ENCODE measurements around the gene RBBP8NL. TPM values are rescaled to one million over a fixed set of nuclear protein-coding genes. Genes with fewer than 3 reads are reported as not detected.

Gene RBBP8NL
- total RNA-seq, 2 experiments from 2014 or later, result not detected

DNA sequence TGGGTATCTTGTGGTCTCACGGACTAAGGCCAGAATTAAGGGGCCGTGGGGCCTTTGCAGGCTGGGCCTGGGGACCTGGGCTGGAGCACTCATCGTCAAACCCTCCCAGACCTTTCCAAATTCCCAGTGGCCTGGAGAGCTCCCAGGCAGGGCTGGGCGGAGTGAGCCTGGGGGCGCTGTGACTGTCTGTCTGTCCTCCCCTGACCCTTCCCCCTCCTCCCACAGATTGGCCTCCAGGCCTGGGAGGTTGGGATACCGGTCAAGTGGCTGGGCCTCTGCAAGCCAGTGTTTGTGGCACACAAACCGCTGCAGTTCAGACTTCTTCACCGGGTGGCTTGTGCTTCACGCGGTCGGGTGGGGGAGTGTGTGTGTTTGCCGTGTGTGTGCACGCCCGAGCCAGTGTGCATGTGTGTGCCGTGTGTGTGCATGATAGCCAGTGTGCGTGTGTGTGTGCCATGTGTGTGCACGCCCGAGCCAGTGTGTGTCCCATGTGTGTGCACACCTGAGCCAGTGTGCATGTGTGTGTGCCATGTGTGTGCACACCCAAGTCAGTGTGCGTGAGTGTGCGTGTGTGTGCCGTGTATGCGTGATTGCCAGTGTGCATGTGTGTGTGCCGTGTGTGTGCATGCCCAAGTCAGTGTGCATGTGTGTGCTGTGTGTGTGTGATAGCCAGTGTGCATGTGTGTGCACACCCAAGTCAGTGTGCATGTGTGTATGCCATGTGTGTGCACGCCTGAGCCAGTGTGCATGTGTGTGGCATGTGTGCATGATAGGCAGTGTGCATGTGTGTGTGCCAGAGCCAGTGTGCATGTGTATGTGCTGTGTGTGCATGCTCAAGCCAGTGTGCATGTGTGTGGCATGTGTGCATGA is 6.3 kb downstream of the RBBP8NL start:
- CTCF ChIA-PET, result no interaction called here
- Mint-ChIP-seq H3K27me3 (ENCODE audit: low read depth) (no peaks in the 10 kb centered on the region), H3K4me1 (ENCODE audit: low read depth) (no peaks in the 10 kb centered on the region), H3K27ac (no peak overlapping the region), H3K4me3 (no peak overlapping the region), H3K9me3 (no peaks in the 10 kb centered on the region), H3K36me3 (ENCODE audit: low read depth) (no peaks in the 10 kb centered on the region)
- intact Hi-C loops (cut with micrococcal nuclease), result no loop called here
- no peak for DNase-seq

DNA sequence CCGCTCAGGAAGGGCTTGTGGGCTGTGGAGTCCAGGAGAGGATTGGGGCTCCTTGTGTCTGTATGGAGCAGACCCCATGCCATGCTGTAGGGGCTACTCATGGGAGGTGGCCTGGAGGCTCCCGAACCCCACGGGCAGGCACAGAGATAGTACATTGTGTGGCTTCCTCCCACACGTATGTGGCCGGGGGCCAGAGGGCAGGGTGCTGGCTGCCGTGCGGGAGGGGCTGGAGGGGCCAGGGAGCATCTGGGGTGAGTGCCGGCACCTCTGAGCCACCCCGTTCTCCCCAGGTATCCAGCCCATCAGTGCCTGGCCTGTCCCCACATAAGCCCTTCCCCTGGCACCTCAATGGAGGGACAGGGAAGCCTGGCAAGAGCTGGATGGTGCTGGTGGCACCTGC is 7.6 kb downstream of the RBBP8NL start:
- Mint-ChIP-seq H3K27me3 (ENCODE audit: low read depth) (no peaks in the 10 kb centered on the region), H3K4me1 (ENCODE audit: low read depth) (no peaks in the 10 kb centered on the region), H3K9me3 (no peaks in the 10 kb centered on the region), H3K4me3 (no peak overlapping the region), H3K27ac (no peak overlapping the region), H3K36me3 (ENCODE audit: low read depth) (no peaks in the 10 kb centered on the region)
- DNase-seq, result no peak
- CTCF ChIA-PET, result no interaction called here
- intact Hi-C loops (cut with micrococcal nuclease), result no loop called here

DNA sequence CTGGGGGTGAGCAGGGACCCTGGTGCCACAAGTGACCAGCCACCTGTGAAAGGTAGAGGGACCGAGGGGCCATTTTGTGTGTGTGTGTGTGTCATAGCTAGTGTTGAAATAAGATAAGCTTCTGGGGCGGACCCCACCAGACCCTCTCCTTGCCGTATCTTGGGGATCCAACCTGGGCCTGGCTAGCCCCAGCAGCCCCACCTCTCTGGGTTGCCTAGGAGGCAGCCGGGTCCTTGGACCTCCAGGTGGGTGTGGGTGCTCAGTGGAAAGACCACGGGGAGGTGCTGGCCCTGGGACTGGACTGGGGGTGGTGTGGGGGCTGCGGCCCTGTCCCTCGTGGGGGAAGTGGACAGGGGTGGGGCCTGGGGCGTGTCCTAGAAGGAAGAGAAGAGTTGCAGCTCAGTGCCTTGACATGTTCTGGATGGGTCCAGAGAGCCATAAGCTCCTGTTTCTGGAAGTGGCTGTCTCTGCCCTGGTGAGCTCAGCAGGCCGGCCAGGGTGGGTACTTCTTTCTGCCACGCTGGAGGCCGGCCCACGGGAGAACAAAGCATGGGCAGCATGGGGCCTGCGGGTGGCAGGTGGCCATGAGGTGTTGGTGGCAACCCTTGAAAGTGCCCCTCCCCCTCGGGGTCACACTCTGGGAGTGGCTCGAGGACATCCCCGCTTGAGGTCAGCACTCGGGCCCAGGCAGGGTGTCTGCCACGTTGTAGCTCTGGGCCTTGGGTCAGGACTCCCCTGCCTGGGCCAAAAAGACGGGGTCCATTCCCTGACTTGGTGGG is 8.4 kb downstream of the RBBP8NL start:
- Mint-ChIP-seq H3K27me3 (ENCODE audit: low read depth) (no peaks in the 10 kb centered on the region), H3K4me1 (ENCODE audit: low read depth) (no peaks in the 10 kb centered on the region), H3K9me3 (no peaks in the 10 kb centered on the region), H3K27ac (no peak overlapping the region), H3K36me3 (ENCODE audit: low read depth) (no peaks in the 10 kb centered on the region), H3K4me3 (no peak overlapping the region)
- intact Hi-C loops (cut with micrococcal nuclease), result no loop called here
- DNase-seq, result no peak
- CTCF ChIA-PET, result no interaction called here

DNA sequence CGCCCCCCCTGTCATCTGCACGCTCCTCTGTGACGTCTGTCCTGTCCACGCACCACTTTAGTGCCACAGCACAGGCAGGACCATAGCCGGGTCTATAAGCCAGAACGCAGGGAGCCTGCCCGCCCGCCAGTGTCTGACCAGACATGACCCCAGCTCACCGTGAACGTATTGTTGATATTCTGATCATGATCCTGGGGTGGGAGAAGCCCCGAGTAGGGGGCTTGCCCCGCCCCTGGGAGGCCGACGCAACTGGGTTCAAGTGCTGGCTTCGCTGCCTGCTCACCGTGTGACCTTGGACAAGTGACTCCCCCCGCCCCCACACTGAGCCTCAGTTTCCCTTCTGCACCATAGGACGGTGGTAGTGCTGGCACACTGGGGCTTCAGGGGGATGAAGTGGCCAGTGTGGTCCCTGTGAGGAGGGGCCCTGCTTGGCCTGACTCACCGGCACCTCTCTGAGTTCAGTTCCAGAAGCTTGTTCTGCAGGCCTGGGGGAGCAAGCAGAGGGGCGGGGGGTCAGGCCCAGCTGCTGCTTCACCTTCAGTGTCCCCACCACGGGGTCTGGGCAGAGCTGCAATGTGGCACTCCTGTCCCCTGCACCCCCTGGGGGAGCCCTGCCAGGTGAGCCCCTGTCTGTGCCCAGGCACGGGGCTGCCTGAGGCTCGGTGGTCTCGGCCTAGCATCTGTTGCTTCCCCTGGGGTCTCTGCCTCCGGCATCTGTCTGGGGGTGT is 9.2 kb downstream of the RBBP8NL start:
- no peaks in the 10 kb centered on the region for H3K36me3 Mint-ChIP-seq (ENCODE audit: low read depth)
- DNase-seq, result no peak
- H3K4me1 Mint-ChIP-seq (ENCODE audit: low read depth), result no peaks in the 10 kb centered on the region
- CTCF ChIA-PET, result no interaction called here
- no peaks in the 10 kb centered on the region for H3K9me3 Mint-ChIP-seq
- intact Hi-C loops (cut with micrococcal nuclease), result no loop called here
- no peak overlapping the region for H3K4me3 Mint-ChIP-seq
- H3K27me3 Mint-ChIP-seq (ENCODE audit: low read depth), result no peaks in the 10 kb centered on the region
- no peak overlapping the region for H3K27ac Mint-ChIP-seq

DNA sequence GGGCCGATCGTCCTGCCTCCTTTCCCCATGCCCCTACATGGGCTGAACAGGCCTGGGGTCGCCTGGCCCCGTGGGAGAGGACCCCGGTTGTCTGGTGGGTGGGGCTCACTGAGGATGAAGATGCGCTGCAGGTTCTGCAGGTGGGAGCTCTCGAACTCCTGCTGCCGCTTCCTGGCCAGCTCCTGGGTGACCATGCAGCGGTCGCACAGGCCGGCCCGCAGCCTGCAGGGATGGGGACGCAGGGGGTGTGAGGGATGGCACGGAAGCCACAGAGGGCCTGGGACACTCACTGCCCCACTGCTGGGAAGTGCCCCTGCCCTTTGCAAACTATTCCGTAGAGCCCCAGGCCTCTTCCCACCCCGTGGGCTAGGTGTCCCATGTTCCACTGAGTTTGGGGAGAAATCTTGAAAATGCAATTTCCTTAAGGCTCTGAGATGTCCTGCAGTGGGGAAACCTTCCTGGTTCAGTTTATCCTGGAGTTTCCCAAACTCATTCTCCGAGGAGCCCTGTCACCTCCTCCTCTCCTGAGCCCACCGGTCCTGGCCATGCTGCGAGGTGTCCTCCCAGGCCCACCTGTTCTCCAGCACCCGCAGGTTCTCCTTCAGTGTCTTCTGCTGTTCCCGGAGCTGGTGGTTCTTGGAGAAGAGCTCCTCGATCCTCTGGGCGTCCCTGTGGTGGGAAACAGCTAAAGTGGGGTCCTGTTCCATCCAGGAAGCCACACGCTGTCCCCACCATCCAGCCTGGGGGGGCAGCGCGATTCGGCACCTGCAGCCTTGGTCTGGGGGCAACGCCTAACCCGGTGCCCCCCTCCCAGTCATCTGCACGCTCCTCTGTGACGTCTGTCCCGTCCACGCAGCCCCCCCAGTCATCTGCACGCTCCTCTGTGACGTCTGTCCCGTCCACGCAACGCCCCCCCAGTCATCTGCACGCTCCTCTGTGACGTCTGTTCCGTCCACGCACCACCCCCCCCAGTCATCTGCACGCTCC is 10.4 kb downstream of the RBBP8NL start:
- Mint-ChIP-seq H3K36me3 (ENCODE audit: low read depth) (no peaks in the 10 kb centered on the region), H3K4me1 (ENCODE audit: low read depth) (no peaks in the 10 kb centered on the region), H3K9me3 (no peaks in the 10 kb centered on the region), H3K27me3 (ENCODE audit: low read depth) (no peaks in the 10 kb centered on the region), H3K27ac (no peak overlapping the region), H3K4me3 (no peak overlapping the region)
- no peak for DNase-seq
- CTCF ChIA-PET, result no interaction called here
- intact Hi-C loops (cut with micrococcal nuclease), result no loop called here

DNA sequence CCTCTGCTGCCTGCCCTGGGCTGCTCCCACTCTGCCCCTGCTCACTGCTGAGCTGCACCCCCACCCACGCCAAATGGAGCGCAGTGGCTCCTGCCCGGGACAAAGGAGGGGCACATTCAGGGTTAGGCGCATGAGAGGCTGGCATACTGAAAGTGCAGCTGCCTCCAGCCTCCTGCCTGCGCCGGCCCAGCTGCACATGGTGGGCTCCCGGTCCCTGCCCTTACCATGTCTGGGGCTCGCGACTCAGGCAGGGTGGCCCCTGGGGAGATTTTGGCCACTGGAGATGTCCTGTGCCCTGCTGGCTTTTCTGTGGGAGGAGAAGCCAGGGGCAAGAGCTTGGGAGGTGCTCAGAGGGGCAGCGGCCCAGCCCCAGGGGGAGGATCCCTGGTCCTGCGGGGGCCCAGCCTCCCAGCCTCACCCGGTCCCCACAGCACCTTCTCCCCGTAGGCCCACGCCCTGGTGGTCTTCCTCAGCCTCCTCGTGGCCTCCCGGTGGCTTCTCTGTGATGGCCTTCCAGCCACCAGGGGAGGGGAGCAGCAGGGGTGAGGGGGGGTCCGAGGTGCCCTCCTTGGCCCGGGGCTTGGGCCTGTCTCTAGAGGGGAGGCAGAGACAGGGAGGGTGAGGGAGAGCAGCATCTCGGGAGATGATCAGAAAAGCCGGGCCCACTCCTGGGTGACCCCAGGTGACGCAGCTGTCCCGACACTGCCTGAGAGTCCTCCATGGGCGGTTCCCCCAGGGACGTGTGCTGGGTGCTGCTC is 11.8 kb downstream of the RBBP8NL start:
- H3K4me3 Mint-ChIP-seq, result no peak overlapping the region
- H3K9me3 Mint-ChIP-seq, result no peaks in the 10 kb centered on the region

GRCh38 chr20:62413896-62414481 is 13.3 kb downstream of the RBBP8NL start:
- no peak for DNase-seq

More for the DNA sequence above, 11.8 kb downstream of the RBBP8NL start:
- Mint-ChIP-seq H3K27ac (no peak overlapping the region), H3K27me3 (ENCODE audit: low read depth) (no peaks in the 10 kb centered on the region), H3K4me1 (ENCODE audit: low read depth) (no peaks in the 10 kb centered on the region), H3K36me3 (ENCODE audit: low read depth) (no peaks in the 10 kb centered on the region)
- CTCF ChIA-PET, result no interaction called here
- no peak for DNase-seq
- intact Hi-C loops (cut with micrococcal nuclease), result no loop called here

GRCh38 chr20:62413025-62413570 is 14.2 kb downstream of the RBBP8NL start:
- H3K4me3 Mint-ChIP-seq, result no peak overlapping the region
- DNase-seq, result no peak
- no peak overlapping the region for H3K27ac Mint-ChIP-seq
- no peaks in the 10 kb centered on the region for H3K9me3 Mint-ChIP-seq
- H3K36me3 Mint-ChIP-seq (ENCODE audit: low read depth), result no peaks in the 10 kb centered on the region
- CTCF ChIA-PET, result no interaction called here
- no peaks in the 10 kb centered on the region for H3K27me3 Mint-ChIP-seq (ENCODE audit: low read depth)
- intact Hi-C loops (cut with micrococcal nuclease), result no loop called here
- H3K4me1 Mint-ChIP-seq (ENCODE audit: low read depth), result peaks cover 9% of the 10 kb centered on the region

More at GRCh38 chr20:62413896-62414481, 13.3 kb downstream of the RBBP8NL start:
- Mint-ChIP-seq H3K36me3 (ENCODE audit: low read depth) (no peaks in the 10 kb centered on the region), H3K27ac (no peak overlapping the region), H3K4me3 (no peak overlapping the region), H3K9me3 (no peaks in the 10 kb centered on the region), H3K27me3 (ENCODE audit: low read depth) (no peaks in the 10 kb centered on the region), H3K4me1 (ENCODE audit: low read depth) (peaks cover 9% of the 10 kb centered on the region)
- intact Hi-C loops (cut with micrococcal nuclease), result no loop called here
- CTCF ChIA-PET, result no interaction called here

DNA sequence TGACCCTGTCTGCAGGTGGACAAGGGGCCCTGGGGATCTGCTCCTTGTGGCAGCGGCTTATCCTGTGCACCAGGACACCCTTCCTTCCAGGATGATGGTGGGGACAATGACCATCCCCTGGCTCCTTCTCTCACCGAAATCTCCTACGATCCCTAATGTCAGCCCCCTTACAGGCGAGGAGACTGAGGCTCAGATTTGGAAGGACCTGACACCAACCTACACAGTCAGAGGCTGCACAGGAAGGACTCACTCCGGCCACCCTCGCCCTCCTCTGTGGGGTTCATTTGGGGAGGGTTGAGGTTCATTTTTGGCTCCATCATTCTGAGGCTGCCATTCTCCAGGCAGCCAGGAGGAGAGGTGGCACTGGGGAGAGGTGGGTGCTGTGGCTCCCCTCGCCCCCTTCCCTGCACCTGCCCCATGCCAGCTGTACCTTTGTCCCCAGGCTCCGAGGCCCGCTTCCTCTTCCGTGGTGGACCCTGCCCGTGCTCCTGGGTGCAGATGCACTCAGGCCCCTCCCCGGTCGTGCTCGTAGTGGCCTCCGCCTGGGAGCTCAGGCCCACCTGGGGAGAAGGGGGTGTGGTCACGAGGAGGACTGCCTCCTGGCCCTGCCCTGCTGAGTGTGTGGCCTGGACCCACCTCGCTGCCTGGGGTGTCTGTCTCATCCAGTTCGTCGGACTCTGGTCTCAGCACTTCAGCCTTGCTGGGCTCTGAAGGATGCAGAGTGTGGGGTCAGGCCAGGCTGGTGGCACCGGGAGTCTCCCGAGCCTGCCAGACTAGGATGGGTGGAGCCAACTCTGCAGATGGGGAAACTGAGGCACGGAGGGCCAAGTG is 14.9 kb downstream of the RBBP8NL start:
- Mint-ChIP-seq H3K27ac (no peak overlapping the region), H3K36me3 (ENCODE audit: low read depth) (no peaks in the 10 kb centered on the region), H3K9me3 (no peaks in the 10 kb centered on the region), H3K27me3 (ENCODE audit: low read depth) (no peaks in the 10 kb centered on the region), H3K4me3 (no peak overlapping the region), H3K4me1 (ENCODE audit: low read depth) (peaks cover 12% of the 10 kb centered on the region)
- no peak for DNase-seq
- intact Hi-C loops (cut with micrococcal nuclease), result no loop called here
- CTCF ChIA-PET, result interaction anchor here (1.2 kb wide), 1 partner anchor 12 kb away, joined by 4 read pairs; no protein-coding TSS in a partner anchor

GRCh38 chr20:62411479-62412193 is 15.7 kb downstream of the RBBP8NL start:
- Mint-ChIP-seq H3K27ac (no peak overlapping the region), H3K4me3 (no peak overlapping the region), H3K9me3 (no peaks in the 10 kb centered on the region), H3K27me3 (ENCODE audit: low read depth) (no peaks in the 10 kb centered on the region), H3K36me3 (ENCODE audit: low read depth) (no peaks in the 10 kb centered on the region), H3K4me1 (ENCODE audit: low read depth) (peaks cover 12% of the 10 kb centered on the region)
- DNase-seq, result no peak
- CTCF ChIA-PET, result interaction anchor here (1.1 to 1.2 kb wide), 2 partner anchors 12 to 22 kb away, joined by 3 to 4 read pairs; no protein-coding TSS in a partner anchor
- intact Hi-C loops (cut with micrococcal nuclease), result no loop called here

Measured in activated naive CD4-positive, alpha-beta T cell treated with anti-CD3 and anti-CD28 coated beads for 36 hours (primary cell).